ENCODE results near the gene ATP6V1F.

Gene ATP6V1F

GRCh38 chr7:128853799-128854198 is 8.9 kb upstream of the ATP6V1F start:
- Histone ChIP-seq H4K20me1 (ENCODE audit: low read depth, low read length) (no peaks in the 10 kb centered on the region), H3K36me3 (ENCODE audit: low read length) (no peaks in the 10 kb centered on the region), H3K4me3 (ENCODE audit: insufficient read depth, low read length, poor library complexity, severe bottlenecking) (no peak overlapping the region), H3K9me3 (ENCODE audit: insufficient read depth, low read length) (no peaks in the 10 kb centered on the region), H3K4me2 (ENCODE audit: low read depth, low read length, poor library complexity, severe bottlenecking) (no peak overlapping the region), H3K27me3 (ENCODE audit: low read length) (no peaks in the 10 kb centered on the region), H3K9ac (ENCODE audit: low read length) (no peak overlapping the region), H3K9me2 (replicated peaks; ENCODE audit: insufficient read depth, low read length) (no peaks in the 10 kb centered on the region), H3F3A (ENCODE audit: insufficient read depth) (no peaks in the 10 kb centered on the region), H3K79me2 (ENCODE audit: insufficient read depth, low read length) (no peaks in the 10 kb centered on the region), H2AFZ (ENCODE audit: low read depth, low read length, severe bottlenecking) (no peak overlapping the region), H3K27ac (ENCODE audit: low read depth, low read length) (no peak overlapping the region)
- TF ChIP-seq EZH2phosphoT487 (conservative IDR thresholded peaks at IDR 0.05; ENCODE audit: low read length) (no peak), CTCF (IDR thresholded peaks at IDR 0.05; ENCODE audit: insufficient read depth, low read length, poor library complexity, severe bottlenecking) (no peak)

- Histone ChIP-seq H3K9me3 (ENCODE audit: insufficient read depth, low read length) (no peaks in the 10 kb centered on the region), H3F3A (ENCODE audit: insufficient read depth) (no peaks in the 10 kb centered on the region), H3K27ac (ENCODE audit: low read depth, low read length) (no peak overlapping the region), H3K27me3 (ENCODE audit: low read length) (no peaks in the 10 kb centered on the region), H3K36me3 (ENCODE audit: low read length) (no peaks in the 10 kb centered on the region), H3K9me2 (replicated peaks; ENCODE audit: insufficient read depth, low read length) (no peaks in the 10 kb centered on the region), H3K4me2 (ENCODE audit: low read depth, low read length, poor library complexity, severe bottlenecking) (no peak overlapping the region), H2AFZ (ENCODE audit: low read depth, low read length, severe bottlenecking) (no peak overlapping the region), H3K9ac (ENCODE audit: low read length) (no peak overlapping the region), H4K20me1 (ENCODE audit: low read depth, low read length) (no peaks in the 10 kb centered on the region), H3K79me2 (ENCODE audit: insufficient read depth, low read length) (no peaks in the 10 kb centered on the region), H3K4me3 (ENCODE audit: insufficient read depth, low read length, poor library complexity, severe bottlenecking) (no peak overlapping the region)
- no peak for TF ChIP-seq CTCF (IDR thresholded peaks at IDR 0.05; ENCODE audit: insufficient read depth, low read length, poor library complexity, severe bottlenecking)
- TF ChIP-seq EZH2phosphoT487 (conservative IDR thresholded peaks at IDR 0.05; ENCODE audit: low read length) = no peak
These were observed 8.3 kb upstream of the ATP6V1F start for GRCh38 chr7:128854396-128854795.

GRCh38 chr7:128855559-128855958 is 7.1 kb upstream of the ATP6V1F start:
- no peaks in the 10 kb centered on the region for H3K79me2 ChIP-seq (ENCODE audit: insufficient read depth, low read length)
- H3K4me3 ChIP-seq (ENCODE audit: insufficient read depth, low read length, poor library complexity, severe bottlenecking) = no peak overlapping the region
- no peak overlapping the region for H2AFZ ChIP-seq (ENCODE audit: low read depth, low read length, severe bottlenecking)
- no peaks in the 10 kb centered on the region for H3K9me2 ChIP-seq (replicated peaks; ENCODE audit: insufficient read depth, low read length)
- H4K20me1 ChIP-seq (ENCODE audit: low read depth, low read length) = no peaks in the 10 kb centered on the region
- no peaks in the 10 kb centered on the region for H3K9me3 ChIP-seq (ENCODE audit: insufficient read depth, low read length)
- H3K4me2 ChIP-seq (ENCODE audit: low read depth, low read length, poor library complexity, severe bottlenecking) = no peak overlapping the region
- no peak for TF ChIP-seq CTCF (IDR thresholded peaks at IDR 0.05; ENCODE audit: insufficient read depth, low read length, poor library complexity, severe bottlenecking)
- no peak for TF ChIP-seq EZH2phosphoT487 (conservative IDR thresholded peaks at IDR 0.05; ENCODE audit: low read length)
- H3K27me3 ChIP-seq (ENCODE audit: low read length) = no peaks in the 10 kb centered on the region
- no peak overlapping the region for H3K9ac ChIP-seq (ENCODE audit: low read length)
- H3K36me3 ChIP-seq (ENCODE audit: low read length) = no peaks in the 10 kb centered on the region
- H3K27ac ChIP-seq (ENCODE audit: low read depth, low read length) = no peak overlapping the region
- no peaks in the 10 kb centered on the region for H3F3A ChIP-seq (ENCODE audit: insufficient read depth)

Measured in SU-DHL-6 (cell line).